Endodermal cell (in vitro differentiated cells): Measurements from ENCODE around the gene SOX5. TPM values are rescaled to one million over a fixed set of nuclear protein-coding genes. Genes with fewer than 3 reads are reported as not detected.

Experiments used
- DNase-seq: peaks from one replicate; pipeline ENCODE4 v3.0.0-alpha.2; 2017
- H3K27ac ChIP-seq: 2 replicates; pipeline ENCODE4 v1.5.1; 2013; ENCODE audit warnings: mild to moderate bottlenecking, low read depth, low read length, moderate library complexity
- H3K27me3 ChIP-seq: 2 replicates; pipeline ENCODE4 v1.6.1; 2013; ENCODE audit warnings: mild to moderate bottlenecking, low read length, moderate library complexity; ENCODE audit not compliant: insufficient read depth, control insufficient read depth, poor library complexity, severe bottlenecking
- H3K36me3 ChIP-seq: 2 replicates; pipeline ENCODE4 v1.7.0; 2013; ENCODE audit warnings: mild to moderate bottlenecking, low read length, moderate library complexity; ENCODE audit not compliant: control insufficient read depth, insufficient read depth
- H3K4me1 ChIP-seq: one replicate; pipeline ENCODE4 v1.7.0; 2013; ENCODE audit warnings: low read length; ENCODE audit not compliant: control insufficient read depth, insufficient read depth
- H3K4me3 ChIP-seq: 2 replicates; pipeline ENCODE4 v1.5.1; 2013; ENCODE audit warnings: mild to moderate bottlenecking, low read length, moderate library complexity
- H3K9ac ChIP-seq: 2 replicates; pipeline ENCODE4 v1.6.1; 2013; ENCODE audit warnings: mild to moderate bottlenecking, low read length, moderate library complexity; ENCODE audit not compliant: poor library complexity, severe bottlenecking; ENCODE audit errors: extremely low read depth
- H3K9me3 ChIP-seq: 2 replicates; pipeline ENCODE4 v1.6.1; 2013; ENCODE audit warnings: mild to moderate bottlenecking, low read length, moderate library complexity; ENCODE audit not compliant: control insufficient read depth
- H3K27ac Mint-ChIP-seq: 2 replicates; pipeline ENCODE4 v1.8.0; 2020; ENCODE audit warnings: mixed read lengths
- H3K27me3 Mint-ChIP-seq: 2 replicates; pipeline ENCODE4 v1.8.0; 2021; ENCODE audit warnings: mild to moderate bottlenecking, mixed read lengths; ENCODE audit not compliant: insufficient read depth
- H3K36me3 Mint-ChIP-seq: 2 replicates; pipeline ENCODE4 v1.8.0; 2020; ENCODE audit warnings: low read depth, mixed read lengths
- H3K4me1 Mint-ChIP-seq: 2 replicates; pipeline ENCODE4 v1.8.0; 2020; ENCODE audit warnings: mixed read lengths
- H3K4me3 Mint-ChIP-seq: 2 replicates; pipeline ENCODE4 v1.8.0; 2020; ENCODE audit warnings: mild to moderate bottlenecking, moderate library complexity, mixed read lengths
- H3K9me3 Mint-ChIP-seq: 2 replicates; pipeline ENCODE4 v1.8.0; 2020; ENCODE audit warnings: mild to moderate bottlenecking, mixed read lengths
- WGBS, 2 experiments: methylation state at CpG; one replicate each; pipeline versions ENCODE4 v1.1.5 to v1.1.7; 2013; ENCODE audit warnings: missing lambda C conversion rate in 2 of 2, mixed read lengths in 1 of 2; ENCODE audit not compliant: insufficient coverage in 1 of 2, insufficient read length in 1 of 2; 5-methylcytosine and 5-hydroxymethylcytosine counted together
- total RNA-seq, 2 donors: library from RNA; stranded (reverse); fragmentation: NEBNext Ultra II Directional in 1 of 2; extraction: Animal tissue kit (Norgen Biotek cat#: 25700) in 1 of 2; gene quantifications; 2 replicates in 1 of 2; 3 replicates in 1 of 2; pipeline ENCODE4 v1.2.1, GENCODE V29; 2021
- TF ChIP-seq, protein P1 (sequence below): fragments of 200-600 bp; sonication (generic); conservative IDR thresholded peaks from 2 replicates; pipeline ENCODE4 v1.5.0; 2021; ENCODE audit warnings: antibody characterized with exemption, mild to moderate bottlenecking

Gene SOX5
- total RNA-seq, 2 donors from 2014 or later, result 6.8 to 30.7 TPM

DNA sequence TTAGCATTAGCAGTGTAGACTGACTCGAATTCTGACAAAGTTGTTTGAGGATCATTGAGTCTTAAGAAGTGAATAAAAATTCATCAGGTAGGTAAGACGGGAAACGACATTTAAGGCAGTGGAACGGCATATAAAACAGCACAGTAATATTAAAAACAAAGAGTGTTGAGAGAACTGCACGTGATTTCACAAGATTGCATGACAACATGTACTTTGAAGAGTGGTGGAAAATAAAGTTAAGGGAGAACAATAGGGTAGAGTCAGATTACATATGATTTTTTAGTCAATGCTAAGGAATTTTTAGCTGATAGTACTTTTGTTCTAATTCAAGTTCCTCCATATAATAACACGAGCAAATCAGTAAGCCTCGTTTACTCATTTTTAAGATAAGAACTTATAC, 115.4 kb downstream of the SOX5 start:
- Histone ChIP-seq H3K4me3 (no peak overlapping the region), H3K9me3 (no peaks in the 10 kb centered on the region), H3K36me3 (no peaks in the 10 kb centered on the region), H3K27me3 (no peaks in the 10 kb centered on the region), H3K4me1 (peaks cover 4% of the 10 kb centered on the region), H3K9ac (no peak overlapping the region), H3K27ac (no peak overlapping the region)
- TF ChIP-seq, protein P1, sequence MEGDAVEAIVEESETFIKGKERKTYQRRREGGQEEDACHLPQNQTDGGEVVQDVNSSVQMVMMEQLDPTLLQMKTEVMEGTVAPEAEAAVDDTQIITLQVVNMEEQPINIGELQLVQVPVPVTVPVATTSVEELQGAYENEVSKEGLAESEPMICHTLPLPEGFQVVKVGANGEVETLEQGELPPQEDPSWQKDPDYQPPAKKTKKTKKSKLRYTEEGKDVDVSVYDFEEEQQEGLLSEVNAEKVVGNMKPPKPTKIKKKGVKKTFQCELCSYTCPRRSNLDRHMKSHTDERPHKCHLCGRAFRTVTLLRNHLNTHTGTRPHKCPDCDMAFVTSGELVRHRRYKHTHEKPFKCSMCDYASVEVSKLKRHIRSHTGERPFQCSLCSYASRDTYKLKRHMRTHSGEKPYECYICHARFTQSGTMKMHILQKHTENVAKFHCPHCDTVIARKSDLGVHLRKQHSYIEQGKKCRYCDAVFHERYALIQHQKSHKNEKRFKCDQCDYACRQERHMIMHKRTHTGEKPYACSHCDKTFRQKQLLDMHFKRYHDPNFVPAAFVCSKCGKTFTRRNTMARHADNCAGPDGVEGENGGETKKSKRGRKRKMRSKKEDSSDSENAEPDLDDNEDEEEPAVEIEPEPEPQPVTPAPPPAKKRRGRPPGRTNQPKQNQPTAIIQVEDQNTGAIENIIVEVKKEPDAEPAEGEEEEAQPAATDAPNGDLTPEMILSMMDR, result no peak
- Mint-ChIP-seq H3K27me3 (no peaks in the 10 kb centered on the region), H3K4me1 (peaks cover 37% of the 10 kb centered on the region), H3K4me3 (no peak overlapping the region), H3K36me3 (no peaks in the 10 kb centered on the region), H3K27ac (peak overlapping the region; percentile 6), H3K9me3 (peaks cover 5% of the 10 kb centered on the region)
- no peak for DNase-seq
- 84 to 91% methylated on average over 5 to 6 of the region's 7 CpGs for WGBS, 2 experiments

DNA sequence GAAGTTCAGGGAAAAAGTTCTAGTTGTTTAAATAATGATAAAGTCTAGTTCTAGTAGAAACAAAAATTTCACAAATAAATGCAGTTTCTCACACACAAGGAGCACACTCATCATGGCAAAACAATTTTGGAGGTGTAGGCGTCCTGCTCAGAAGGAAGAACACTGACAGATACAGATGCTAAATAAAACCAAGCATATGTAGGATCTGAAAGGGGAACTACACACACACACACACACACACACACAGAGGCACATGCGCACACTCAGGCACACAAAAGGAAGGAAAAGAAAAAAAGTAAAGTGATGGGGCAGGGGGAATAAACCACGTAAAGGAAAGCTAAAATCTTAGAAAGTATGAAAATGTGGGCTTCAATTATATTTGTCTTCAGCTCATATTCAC, 117.7 kb downstream of the SOX5 start:
- no peak overlapping the region for H3K9ac ChIP-seq
- DNase-seq, result no peak
- no peak overlapping the region for H3K4me3 ChIP-seq
- WGBS, 2 experiments, result 93% methylated on average over 2 of the region's 3 CpGs; no CpG with 5 or more reads in 1 of the 2 experiments
- H3K4me3 Mint-ChIP-seq, result no peak overlapping the region
- TF ChIP-seq, protein P1, result no peak
- no peaks in the 10 kb centered on the region for H3K27me3 Mint-ChIP-seq
- no peak overlapping the region for H3K27ac Mint-ChIP-seq
- H3K4me1 Mint-ChIP-seq, result peaks cover 37% of the 10 kb centered on the region
- H3K4me1 ChIP-seq, result peaks cover 4% of the 10 kb centered on the region
- H3K9me3 ChIP-seq, result no peaks in the 10 kb centered on the region
- no peaks in the 10 kb centered on the region for H3K9me3 Mint-ChIP-seq
- H3K27ac ChIP-seq, result no peak overlapping the region
- no peaks in the 10 kb centered on the region for H3K36me3 ChIP-seq
- no peaks in the 10 kb centered on the region for H3K36me3 Mint-ChIP-seq
- H3K27me3 ChIP-seq, result no peaks in the 10 kb centered on the region

DNA sequence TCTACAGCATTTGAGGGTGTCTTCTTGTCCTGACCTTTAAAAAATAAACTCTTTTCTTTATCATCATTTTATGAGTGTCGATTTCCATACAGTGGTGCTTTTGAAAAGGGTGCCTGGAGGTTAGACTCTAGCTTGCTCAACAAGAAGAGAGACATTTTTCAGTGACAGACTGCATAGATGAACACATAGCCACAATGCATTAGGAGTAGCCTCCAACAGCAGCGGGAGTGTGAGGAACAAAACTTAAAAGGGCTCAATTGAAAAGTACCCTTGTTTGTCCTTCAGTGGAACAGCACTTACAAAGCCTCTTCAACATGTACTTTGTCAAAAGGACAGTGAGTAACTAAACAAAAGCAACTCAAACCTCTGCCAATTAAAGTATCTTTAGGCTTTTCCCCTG, 119.3 kb downstream of the SOX5 start:
- DNase-seq, result no peak
- Mint-ChIP-seq H3K36me3 (no peaks in the 10 kb centered on the region), H3K4me1 (peaks cover 35% of the 10 kb centered on the region), H3K27me3 (no peaks in the 10 kb centered on the region), H3K4me3 (no peak overlapping the region), H3K9me3 (no peaks in the 10 kb centered on the region), H3K27ac (no peak overlapping the region)
- H3K4me3 ChIP-seq, result no peak overlapping the region
- H3K27ac ChIP-seq, result no peak overlapping the region
- H3K9me3 ChIP-seq, result no peaks in the 10 kb centered on the region
- 40 to 87% methylated on average over 1 to 2 of the region's 2 CpGs for WGBS, 2 experiments
- no peaks in the 10 kb centered on the region for H3K27me3 ChIP-seq
- H3K9ac ChIP-seq, result no peak overlapping the region
- H3K4me1 ChIP-seq, result peaks cover 4% of the 10 kb centered on the region
- no peaks in the 10 kb centered on the region for H3K36me3 ChIP-seq
- TF ChIP-seq, protein P1, result no peak
